GM12873 (cell line): ENCODE measurements around the gene MRO.

Experiments
- TF ChIP-seq, protein P1 (sequence below): IDR thresholded peaks from 2 replicates; pipeline ENCODE4 v1.5.1; 2012; ENCODE audit warnings: low read depth, mild to moderate bottlenecking, moderate library complexity, low read length, control low read depth; ENCODE audit not compliant: insufficient read depth; ENCODE audit errors: missing control alignments

MRO gene

DNA sequence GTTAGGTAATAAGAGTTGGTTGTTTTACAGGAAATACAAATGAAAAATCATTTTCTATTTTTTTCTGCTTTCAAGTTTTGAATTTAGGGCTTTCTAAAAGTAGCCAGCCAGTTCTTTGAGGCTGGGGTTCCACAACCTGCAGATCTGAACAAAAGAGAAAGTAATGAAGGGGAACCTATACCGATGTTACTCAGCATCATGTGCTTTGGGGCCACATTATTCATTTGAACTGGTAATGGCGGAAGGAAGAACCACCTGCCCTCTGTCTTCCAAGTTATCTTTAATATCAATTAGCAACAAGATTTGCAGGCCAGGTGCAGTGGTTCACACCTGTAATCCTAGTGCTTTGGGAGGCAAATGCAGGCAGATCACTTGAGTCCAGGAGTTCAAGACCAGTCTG is 12.9 kb upstream of the MRO start:
- TF ChIP-seq, protein P1, sequence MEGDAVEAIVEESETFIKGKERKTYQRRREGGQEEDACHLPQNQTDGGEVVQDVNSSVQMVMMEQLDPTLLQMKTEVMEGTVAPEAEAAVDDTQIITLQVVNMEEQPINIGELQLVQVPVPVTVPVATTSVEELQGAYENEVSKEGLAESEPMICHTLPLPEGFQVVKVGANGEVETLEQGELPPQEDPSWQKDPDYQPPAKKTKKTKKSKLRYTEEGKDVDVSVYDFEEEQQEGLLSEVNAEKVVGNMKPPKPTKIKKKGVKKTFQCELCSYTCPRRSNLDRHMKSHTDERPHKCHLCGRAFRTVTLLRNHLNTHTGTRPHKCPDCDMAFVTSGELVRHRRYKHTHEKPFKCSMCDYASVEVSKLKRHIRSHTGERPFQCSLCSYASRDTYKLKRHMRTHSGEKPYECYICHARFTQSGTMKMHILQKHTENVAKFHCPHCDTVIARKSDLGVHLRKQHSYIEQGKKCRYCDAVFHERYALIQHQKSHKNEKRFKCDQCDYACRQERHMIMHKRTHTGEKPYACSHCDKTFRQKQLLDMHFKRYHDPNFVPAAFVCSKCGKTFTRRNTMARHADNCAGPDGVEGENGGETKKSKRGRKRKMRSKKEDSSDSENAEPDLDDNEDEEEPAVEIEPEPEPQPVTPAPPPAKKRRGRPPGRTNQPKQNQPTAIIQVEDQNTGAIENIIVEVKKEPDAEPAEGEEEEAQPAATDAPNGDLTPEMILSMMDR = no peak

- TF ChIP-seq, protein P1 = no peak
Observed at GRCh38 chr18:50830544-50830943, 10.7 kb upstream of the MRO start.

DNA sequence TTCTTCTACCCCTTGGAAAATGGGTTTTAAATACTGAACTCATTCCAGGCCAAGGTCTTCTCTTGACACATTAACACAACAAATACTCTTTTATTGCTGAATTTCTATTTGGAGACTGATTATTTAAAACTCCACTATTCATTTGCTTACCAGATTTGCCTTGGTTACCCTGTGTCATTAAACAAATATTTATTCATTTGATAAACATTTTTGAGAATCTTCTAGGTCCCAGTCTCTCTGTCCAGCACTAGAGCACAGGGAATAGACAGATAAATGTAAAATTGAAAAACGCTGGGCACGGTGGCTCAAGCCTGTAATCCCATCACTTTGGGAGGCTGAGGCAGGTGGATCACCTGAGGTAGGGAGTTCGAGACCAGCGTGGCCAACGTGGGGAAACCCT is 9.8 kb upstream of the MRO start:
- TF ChIP-seq, protein P1 = no peak

GRCh38 chr18:50826027-50826426 is 6.2 kb upstream of the MRO start:
- TF ChIP-seq, protein P1 = no peak

DNA sequence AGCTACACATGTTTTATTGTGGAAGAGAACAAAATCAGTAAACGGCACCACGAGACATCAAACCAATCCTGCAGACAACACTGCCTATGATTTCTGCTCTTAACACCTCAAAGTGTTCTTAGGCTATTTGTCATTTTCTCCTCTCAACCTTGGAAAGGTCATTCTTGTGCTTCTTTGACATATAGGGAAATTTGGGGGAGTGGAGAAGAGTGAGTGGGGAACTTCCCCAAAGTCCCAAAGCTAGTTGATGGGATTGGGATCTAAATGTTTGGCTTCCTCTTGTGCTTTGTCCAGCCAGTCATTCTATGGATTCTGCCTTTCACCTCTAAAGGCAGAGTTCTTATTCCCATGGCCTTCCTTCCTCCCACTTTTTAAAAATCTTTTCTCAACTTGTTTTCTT is 5.8 kb upstream of the MRO start:
- TF ChIP-seq, protein P1 = no peak

DNA sequence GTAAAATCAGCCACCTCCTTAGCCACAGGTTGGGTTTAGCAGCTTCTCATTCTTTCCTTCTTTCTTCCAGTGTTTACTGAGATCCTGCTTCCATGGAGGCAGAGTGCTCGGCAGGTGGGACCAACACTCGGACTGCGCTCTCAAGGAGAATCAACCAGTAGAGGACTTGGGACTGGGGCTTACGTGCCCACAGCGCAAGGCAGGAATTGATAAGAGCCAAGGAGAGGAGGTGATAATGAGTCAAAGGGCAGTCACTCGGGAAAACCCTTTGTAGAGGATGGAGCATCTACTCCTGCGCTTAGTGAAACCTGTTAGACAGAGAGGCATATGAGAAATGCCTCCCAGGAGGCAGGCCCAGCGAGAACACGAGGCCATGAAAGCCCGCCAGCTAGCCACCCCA is 2.9 kb upstream of the MRO start:
- TF ChIP-seq, protein P1 = no peak

DNA sequence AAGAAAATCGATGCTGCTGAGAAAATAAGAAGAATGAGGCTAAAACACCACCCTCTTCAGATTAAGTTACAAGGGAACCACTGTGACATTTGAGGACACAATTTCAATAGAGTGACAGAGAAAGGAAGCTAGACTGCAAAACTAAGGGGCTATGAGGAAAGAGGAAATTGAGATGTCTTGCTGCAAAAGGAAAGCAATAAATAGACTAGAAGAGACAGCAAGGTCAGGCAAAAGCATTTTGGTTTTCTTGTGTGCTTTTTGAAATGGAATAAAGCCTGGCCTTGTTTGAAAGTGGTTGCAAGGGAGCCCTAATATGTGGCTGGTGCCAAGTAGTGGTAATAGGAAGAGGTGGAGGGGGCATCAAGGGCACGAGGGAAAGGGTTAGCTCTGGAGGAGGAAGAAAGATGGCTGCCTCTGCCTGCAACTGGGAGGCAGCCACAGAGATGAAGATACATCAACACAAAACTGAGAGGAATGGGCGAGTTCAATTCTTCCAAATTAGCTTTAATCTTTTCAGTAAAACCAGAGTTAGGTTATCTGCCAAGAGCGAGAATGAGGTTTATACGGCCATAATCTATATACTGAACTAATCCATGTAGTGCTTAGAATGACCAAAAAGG is 1.2 kb upstream of the MRO start:
- TF ChIP-seq, protein P1 = no peak
